ENCODE results near the gene ENOX1. TPM values are rescaled to one million over a fixed set of nuclear protein-coding genes. Genes with fewer than 3 reads are reported as not detected.
A peak's percentile ranks its signal among the peaks of the same experiment; 100 is the strongest.

Gene ENOX1
- total and polyA plus RNA-seq, 7 donors = 0.23 to 20.2 (median 11.1) TPM

DNA sequence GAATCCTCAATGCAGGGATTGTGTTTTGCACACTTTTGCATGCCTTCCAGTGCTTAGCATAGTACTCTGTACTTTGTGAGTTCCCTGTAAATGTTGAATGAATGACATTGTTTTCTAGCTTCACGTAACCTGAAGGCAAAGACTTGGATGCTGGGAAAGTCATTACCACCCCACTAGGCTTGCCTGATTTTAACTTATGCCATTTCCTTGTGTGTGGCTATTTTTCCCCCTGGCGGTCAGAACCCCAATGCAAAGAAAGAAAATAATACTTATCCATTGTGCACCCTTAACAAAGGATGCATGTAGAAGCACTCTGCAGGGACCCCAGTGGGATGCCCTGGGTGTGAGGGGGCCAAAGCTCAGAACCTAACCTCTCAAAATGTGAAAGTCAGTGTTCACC lies 1.2 kb upstream of the ENOX1 start:
- no peaks in the 10 kb centered on the region for H3K9me3 ChIP-seq
- intact Hi-C loops (cut with DNase I) = loop anchor here (2.0 to 5.0 kb wide), 8 partner anchors 106 to 485 kb away; no protein-coding TSS in a partner anchor
- 69 to 71% methylated on average over 2 of the region's 2 CpGs for WGBS, 2 donors
- peaks cover 0 to 38% (median 22%) of the 10 kb centered on the region in 4 donors for H3K4me1 ChIP-seq
- peak overlapping the region; percentile 89 to 93 (median 92) for H3K27ac ChIP-seq
- no peak for TF ChIP-seq EP300 (IDR thresholded peaks at IDR 0.05)
- no peak for TF ChIP-seq POLR2A (IDR thresholded peaks at IDR 0.05)
- peak in 1 of 4 donors; percentile 7 for TF ChIP-seq POLR2AphosphoS5 (IDR thresholded peaks at IDR 0.05)
- TF ChIP-seq, protein P1, sequence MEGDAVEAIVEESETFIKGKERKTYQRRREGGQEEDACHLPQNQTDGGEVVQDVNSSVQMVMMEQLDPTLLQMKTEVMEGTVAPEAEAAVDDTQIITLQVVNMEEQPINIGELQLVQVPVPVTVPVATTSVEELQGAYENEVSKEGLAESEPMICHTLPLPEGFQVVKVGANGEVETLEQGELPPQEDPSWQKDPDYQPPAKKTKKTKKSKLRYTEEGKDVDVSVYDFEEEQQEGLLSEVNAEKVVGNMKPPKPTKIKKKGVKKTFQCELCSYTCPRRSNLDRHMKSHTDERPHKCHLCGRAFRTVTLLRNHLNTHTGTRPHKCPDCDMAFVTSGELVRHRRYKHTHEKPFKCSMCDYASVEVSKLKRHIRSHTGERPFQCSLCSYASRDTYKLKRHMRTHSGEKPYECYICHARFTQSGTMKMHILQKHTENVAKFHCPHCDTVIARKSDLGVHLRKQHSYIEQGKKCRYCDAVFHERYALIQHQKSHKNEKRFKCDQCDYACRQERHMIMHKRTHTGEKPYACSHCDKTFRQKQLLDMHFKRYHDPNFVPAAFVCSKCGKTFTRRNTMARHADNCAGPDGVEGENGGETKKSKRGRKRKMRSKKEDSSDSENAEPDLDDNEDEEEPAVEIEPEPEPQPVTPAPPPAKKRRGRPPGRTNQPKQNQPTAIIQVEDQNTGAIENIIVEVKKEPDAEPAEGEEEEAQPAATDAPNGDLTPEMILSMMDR (IDR thresholded peaks at IDR 0.05) = peak in 3 of 4 experiments; percentile 47 to 50 (median 48)
- no peak for DNase-seq
- no peaks in the 10 kb centered on the region for H3K27me3 ChIP-seq
- peak overlapping the region in 3 of 4 donors; percentile 79 to 89 (median 84) for H3K4me3 ChIP-seq
- H3K36me3 ChIP-seq = no peaks in the 10 kb centered on the region

DNA sequence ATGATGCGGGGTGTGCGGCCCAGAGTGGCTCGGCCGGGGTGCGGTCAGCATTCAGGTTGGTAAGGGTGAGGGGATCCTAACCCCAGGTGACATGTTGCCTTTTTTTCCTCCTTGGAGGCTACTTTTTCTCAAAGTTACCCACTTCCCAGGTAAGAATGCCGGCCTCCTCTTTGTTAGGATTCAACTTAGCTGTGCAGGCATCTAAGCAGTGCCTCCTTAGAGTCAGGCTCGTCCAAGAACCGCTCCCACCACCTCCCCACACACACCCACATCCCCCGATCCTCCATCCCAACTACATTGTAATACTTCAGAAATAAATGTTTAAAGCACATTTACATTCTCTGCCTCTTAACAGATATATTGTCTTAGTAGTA lies 733 bp upstream of the ENOX1 start:
- no peaks in the 10 kb centered on the region for H3K27me3 ChIP-seq
- H3K9me3 ChIP-seq = no peaks in the 10 kb centered on the region
- peak overlapping the region; percentile 79 to 89 (median 82) for H3K4me3 ChIP-seq
- intact Hi-C loops (cut with DNase I) = loop anchor here (2.0 to 5.0 kb wide), 8 partner anchors 105 to 485 kb away; no protein-coding TSS in a partner anchor
- peak overlapping the region; percentile 89 to 93 (median 92) for H3K27ac ChIP-seq
- H3K4me1 ChIP-seq = peaks cover 0 to 38% (median 22%) of the 10 kb centered on the region in 4 donors
- no peak for DNase-seq
- TF ChIP-seq POLR2A (IDR thresholded peaks at IDR 0.05) (no peak), EP300 (IDR thresholded peaks at IDR 0.05) (no peak), POLR2AphosphoS5 (IDR thresholded peaks at IDR 0.05) (no peak)
- TF ChIP-seq, protein P1 (IDR thresholded peaks at IDR 0.05) = no peak
- 10 to 19% methylated on average over 9 of the region's 9 CpGs for WGBS, 2 donors
- no peaks in the 10 kb centered on the region for H3K36me3 ChIP-seq

DNA sequence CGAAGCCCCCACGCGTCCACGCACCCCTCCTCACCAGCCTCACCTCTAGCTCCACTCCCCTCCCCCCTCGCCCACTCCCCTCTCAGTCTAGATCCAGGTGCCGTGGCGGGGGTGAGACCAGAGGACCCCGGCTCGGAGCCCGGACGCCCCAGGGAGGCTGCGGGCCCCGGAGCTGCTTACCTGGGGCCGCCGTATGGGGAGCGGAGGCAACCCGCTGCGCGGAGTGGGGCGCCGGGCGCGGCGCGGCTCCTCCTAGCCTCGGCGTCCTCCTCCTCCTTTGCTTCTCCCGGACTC lies 353 bp downstream of the ENOX1 start:
- H3K4me3 ChIP-seq = peak overlapping the region; percentile 79 to 89 (median 82)
- no peak for DNase-seq
- 1% methylated on average over 28 of the region's 28 CpGs for WGBS, 2 donors
- peaks cover 0 to 38% (median 22%) of the 10 kb centered on the region in 4 donors for H3K4me1 ChIP-seq
- H3K27me3 ChIP-seq = no peaks in the 10 kb centered on the region
- H3K36me3 ChIP-seq = no peaks in the 10 kb centered on the region
- TF ChIP-seq POLR2A (IDR thresholded peaks at IDR 0.05) = no peak
- no peak for TF ChIP-seq POLR2AphosphoS5 (IDR thresholded peaks at IDR 0.05)
- TF ChIP-seq, protein P1 (IDR thresholded peaks at IDR 0.05) = no peak
- TF ChIP-seq EP300 (IDR thresholded peaks at IDR 0.05) = no peak
- H3K9me3 ChIP-seq = no peaks in the 10 kb centered on the region
- intact Hi-C loops (cut with DNase I) = loop anchor here (2.0 to 5.0 kb wide), 8 partner anchors 104 to 484 kb away; no protein-coding TSS in a partner anchor
- H3K27ac ChIP-seq = peak overlapping the region; percentile 89 to 93 (median 92)

DNA sequence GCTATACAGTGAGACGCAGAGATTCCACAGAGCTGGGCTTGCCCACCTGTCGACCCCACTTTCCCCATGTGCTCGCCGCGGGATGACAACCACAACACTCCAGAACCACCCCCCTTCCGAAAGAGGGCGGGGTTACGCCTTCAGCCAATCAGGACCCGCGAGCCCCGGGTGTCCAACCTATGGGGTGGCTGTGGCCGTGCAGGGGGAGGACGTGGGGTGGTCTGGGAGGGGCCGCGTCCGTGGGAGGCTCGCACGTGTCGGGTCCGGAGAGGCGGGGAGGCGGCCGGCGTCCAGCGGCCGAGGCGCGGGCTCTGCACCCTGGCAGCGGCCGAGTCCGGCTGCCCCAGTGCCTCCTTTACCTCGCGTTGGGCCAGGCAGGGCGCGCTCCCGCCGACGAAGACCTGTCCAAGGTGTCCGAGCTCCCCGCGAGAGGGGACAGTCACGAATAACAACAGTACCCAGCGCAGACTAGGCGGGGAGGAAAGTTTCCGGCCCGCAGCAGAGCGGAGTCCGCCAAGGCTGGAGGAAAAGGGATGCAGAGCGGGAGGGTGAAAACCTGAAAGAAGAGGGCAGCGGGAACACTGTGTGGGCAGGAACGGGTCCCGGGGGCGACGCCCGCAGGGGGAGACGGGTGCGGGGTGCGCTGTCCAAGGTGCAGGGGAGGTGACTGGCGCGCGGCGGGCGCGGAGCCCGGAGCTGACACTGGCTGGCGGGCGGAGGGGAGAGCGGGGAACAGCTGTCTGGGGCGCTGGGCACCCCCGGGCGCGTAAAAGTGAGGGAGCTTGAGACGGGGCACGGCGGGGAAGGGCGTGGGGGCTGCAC lies 911 bp downstream of the ENOX1 start:
- intact Hi-C loops (cut with DNase I) = loop anchor here (2.0 to 5.0 kb wide), 8 partner anchors 104 to 483 kb away; no protein-coding TSS in a partner anchor
- Histone ChIP-seq H3K9me3 (no peaks in the 10 kb centered on the region), H3K27ac (peak overlapping the region; percentile 89 to 93 (median 92)), H3K27me3 (no peaks in the 10 kb centered on the region), H3K4me1 (peaks cover 0 to 38% (median 22%) of the 10 kb centered on the region in 4 donors), H3K36me3 (no peaks in the 10 kb centered on the region), H3K4me3 (peak overlapping the region; percentile 79 to 89 (median 82))
- TF ChIP-seq, protein P1 (IDR thresholded peaks at IDR 0.05) = no peak
- TF ChIP-seq EP300 (IDR thresholded peaks at IDR 0.05) (no peak), POLR2AphosphoS5 (IDR thresholded peaks at IDR 0.05) (peak in 3 of 4 donors; percentile 29 to 57 (median 54))
- DNase-seq = peak; percentile 96
- 1% methylated on average over 76 of the region's 76 CpGs for WGBS, 2 donors
